ENCODE measurements around the gene KIAA1586. TPM values are rescaled to one million over a fixed set of nuclear protein-coding genes. Genes with fewer than 3 reads are reported as not detected.
A peak's percentile ranks its signal among the peaks of the same experiment; 100 is the strongest.
"Not testable (repeated sequence)": the region's sequence is repeated elsewhere in the genome, so short reads cannot be mapped to it uniquely, and the experiment has no call there.

The KIAA1586 gene, protein sequence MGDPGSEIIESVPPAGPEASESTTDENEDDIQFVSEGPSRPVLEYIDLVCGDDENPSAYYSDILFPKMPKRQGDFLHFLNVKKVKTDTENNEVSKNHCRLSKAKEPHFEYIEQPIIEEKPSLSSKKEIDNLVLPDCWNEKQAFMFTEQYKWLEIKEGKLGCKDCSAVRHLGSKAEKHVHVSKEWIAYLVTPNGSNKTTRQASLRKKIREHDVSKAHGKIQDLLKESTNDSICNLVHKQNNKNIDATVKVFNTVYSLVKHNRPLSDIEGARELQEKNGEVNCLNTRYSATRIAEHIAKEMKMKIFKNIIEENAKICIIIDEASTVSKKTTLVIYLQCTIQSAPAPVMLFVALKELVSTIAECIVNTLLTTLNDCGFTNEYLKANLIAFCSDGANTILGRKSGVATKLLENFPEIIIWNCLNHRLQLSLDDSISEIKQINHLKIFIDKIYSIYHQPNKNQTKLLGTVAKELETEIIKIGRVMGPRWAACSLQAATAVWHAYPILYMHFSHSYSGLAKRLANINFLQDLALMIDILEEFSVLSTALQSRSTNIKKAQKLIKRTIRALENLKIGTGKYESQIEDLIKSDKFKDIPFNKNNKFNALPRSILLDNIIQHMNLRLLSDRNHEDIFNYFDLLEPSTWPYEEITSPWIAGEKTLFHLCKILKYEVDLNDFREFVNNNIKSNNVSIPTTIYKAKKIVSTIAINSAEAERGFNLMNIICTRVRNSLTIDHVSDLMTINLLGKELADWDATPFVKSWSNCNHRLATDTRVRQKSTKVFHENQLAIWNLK
- total RNA-seq: 21.5 TPM

DNA sequence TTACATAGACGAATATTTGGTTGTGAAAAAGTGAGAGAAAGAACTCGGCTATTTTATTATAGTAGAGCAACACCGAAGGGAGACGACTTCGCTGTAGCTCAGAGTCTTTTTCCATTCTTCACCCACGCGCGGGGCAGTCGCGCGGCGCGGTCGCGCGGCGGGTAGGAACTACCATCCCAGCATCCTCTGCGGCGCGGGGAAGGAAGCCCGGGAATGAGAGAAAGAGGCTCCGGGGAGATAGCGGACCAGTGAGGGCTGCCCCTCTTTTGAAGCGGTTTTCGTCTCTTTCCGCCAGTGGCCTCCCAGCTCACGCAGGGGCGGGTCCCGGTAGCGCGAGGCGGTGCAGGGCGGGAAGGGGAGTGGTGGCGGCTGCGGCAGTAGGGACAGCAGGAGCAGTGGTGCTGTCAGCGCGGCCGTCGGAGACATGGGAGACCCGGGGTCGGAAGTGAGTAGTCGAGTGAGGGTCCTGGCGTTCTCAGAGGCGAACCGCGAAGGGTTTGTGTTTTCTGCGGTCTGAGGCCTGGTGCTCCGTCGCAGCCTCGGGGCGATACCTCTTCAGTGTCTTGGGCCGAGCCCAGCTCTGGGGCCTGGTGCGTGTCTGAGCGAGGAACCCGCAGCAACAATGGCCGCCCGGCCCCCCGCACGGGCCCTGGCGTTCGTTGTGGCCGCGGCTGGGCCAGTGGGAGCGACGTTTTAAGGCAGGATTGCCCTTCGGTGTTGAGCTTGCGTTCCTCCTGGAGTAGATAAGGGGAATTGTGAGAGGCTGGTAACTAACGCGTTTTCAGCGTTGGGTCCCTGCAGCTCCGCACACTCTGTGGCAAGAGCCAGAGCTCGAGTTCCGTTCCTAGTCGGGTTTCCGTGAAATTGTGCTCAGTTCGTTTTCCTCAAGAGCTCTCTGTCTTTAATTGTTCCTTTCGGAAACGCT lies at the start of gene KIAA1586:
KIAA1586 (plus strand) TSS at position 362 of the 925 bp plus-strand sequence; CDS start at position 425, 63 bp downstream.
- intact Hi-C loops (cut with DNase I): not testable (repeated sequence)
- DNase-seq (ENCODE audit: low spot score) (peak; percentile 93), ATAC-seq (peak; percentile 100)

- intact Hi-C loops (cut with DNase I): no loop called here
- no peak for DNase-seq (ENCODE audit: low spot score)
- ATAC-seq: no peak
These were observed 47.4 kb upstream of the KIAA1586 start for GRCh38 chr6:56999049-56999448.

DNA sequence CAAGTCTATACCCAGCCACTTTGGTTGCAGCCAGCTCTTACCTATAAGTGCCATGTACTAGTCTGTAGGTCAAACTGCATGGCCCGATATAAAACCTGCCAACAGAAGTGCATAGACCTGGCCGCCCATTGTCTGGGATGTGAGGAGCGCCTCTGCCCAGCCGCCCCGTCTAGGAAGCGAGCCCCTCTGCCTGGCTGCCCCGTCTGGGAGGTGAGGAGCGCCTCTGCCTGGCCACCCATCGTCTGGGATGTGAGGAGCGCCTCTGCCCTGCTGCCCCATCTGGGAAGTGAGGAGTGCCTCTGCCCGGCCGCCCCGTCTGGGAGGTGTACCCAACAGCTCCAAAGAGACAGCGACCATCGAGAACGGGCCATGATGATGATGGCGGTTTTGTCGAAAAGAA lies 46.7 kb upstream of the KIAA1586 start:
- ATAC-seq; intact Hi-C loops (cut with DNase I); DNase-seq (ENCODE audit: low spot score): not testable (repeated sequence)

- intact Hi-C loops (cut with DNase I): no loop called here
- no peak for ATAC-seq
- no peak for DNase-seq (ENCODE audit: low spot score)
These were observed 44.3 kb upstream of the KIAA1586 start for GRCh38 chr6:57002197-57002596.

GRCh38 chr6:57004292-57004691 lies 42.2 kb upstream of the KIAA1586 start:
- intact Hi-C loops (cut with DNase I): no loop called here
- ATAC-seq (no peak), DNase-seq (ENCODE audit: low spot score) (no peak)

GRCh38 chr6:57006101-57006500 lies 40.4 kb upstream of the KIAA1586 start:
- intact Hi-C loops (cut with DNase I): no loop called here
- DNase-seq (ENCODE audit: low spot score): no peak
- ATAC-seq: no peak

DNA sequence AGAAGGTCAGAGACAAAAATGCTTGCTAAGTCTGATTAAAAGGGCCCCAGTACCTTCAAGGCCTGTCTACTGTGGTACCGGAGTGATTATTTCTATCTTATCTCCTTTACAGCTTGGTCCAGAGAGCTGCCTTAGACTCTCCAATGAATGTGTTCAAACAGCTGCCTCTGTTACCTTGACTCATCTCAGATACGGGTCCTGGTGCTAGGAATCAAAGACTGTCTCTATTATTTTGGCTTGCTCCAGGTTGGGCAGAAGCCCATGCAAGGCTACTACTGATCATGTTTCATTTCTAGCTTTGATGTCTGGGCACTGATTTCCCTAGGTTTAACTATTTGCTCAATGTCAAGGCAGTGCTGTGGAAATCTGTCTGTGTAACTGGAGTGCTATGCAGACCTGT lies 38.4 kb upstream of the KIAA1586 start:
- intact Hi-C loops (cut with DNase I); ATAC-seq; DNase-seq (ENCODE audit: low spot score): not testable (repeated sequence)

GRCh38 chr6:57013521-57013926 lies 33.0 kb upstream of the KIAA1586 start:
- DNase-seq (ENCODE audit: low spot score) (no peak), ATAC-seq (no peak)
- intact Hi-C loops (cut with DNase I): no loop called here

DNA sequence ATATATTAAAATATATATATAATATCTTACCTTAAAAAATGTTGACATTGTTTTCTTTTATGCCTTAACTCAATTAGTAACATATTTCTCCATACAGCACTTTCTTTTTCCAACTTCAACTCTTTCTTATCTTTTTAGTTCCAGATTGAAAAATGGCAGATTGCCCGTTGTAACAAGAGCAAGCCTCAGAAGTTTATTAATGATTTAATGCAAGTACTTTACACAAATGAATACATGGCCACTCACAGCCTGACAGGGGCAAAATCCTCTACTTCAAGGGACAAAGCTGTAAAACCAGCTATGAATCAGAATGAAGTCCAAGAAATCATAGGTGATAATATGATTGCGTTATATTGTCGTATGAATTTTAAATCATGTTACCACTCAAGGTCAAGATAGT lies 29.4 kb upstream of the KIAA1586 start:
- intact Hi-C loops (cut with DNase I): no loop called here
- ATAC-seq (no peak), DNase-seq (ENCODE audit: low spot score) (no peak)

- ATAC-seq (no peak), DNase-seq (ENCODE audit: low spot score) (no peak)
- intact Hi-C loops (cut with DNase I): no loop called here
These were observed 28.7 kb upstream of the KIAA1586 start for GRCh38 chr6:57017841-57018240.

GRCh38 chr6:57019434-57019833 lies 27.1 kb upstream of the KIAA1586 start:
- DNase-seq (ENCODE audit: low spot score): no peak
- intact Hi-C loops (cut with DNase I): no loop called here
- no peak for ATAC-seq

GRCh38 chr6:57021086-57021720 lies 25.3 kb upstream of the KIAA1586 start:
- intact Hi-C loops (cut with DNase I): no loop called here
- peak; percentile 36 for ATAC-seq
- DNase-seq (ENCODE audit: low spot score): no peak

DNA sequence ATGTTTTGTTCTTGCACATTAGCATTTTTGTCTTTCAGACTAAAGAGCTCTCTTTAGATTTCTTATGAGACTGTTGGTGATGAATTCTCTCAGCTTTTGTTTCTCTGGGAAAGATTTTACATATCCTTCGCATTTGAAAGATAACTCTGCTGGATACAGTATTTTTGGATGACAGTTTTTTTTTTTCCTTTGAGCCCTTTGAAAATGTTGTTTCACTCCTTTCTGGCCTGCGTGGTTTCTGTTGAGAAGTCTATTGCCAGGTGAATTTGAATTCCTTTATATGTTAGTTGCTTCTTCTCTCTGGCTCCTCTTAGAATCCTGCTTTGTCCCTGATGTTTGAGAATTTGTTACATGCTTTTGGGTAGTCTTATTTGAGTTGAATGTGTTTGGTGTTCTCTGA lies 22.2 kb upstream of the KIAA1586 start:
- no peak for ATAC-seq
- intact Hi-C loops (cut with DNase I): no loop called here
- DNase-seq (ENCODE audit: low spot score): no peak

DNA sequence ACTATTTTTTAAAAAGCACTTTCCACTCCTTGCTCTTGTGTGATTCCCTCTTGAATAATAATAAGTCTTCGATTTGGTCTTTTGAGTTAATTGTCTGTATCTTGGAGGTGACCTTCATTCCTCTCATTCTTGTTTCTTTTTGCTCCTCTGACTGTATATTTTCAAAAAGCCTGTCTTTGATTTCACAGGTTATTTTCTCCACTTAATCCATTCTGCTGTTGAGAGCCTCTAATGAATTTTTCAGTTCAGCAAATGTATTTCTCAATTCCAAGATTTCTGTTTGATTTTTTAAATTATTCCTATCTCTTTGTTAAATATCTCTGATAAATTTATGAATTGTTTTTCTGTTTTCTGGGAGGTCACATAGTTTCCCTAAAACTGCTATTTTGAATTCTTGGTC lies 21.7 kb upstream of the KIAA1586 start:
- intact Hi-C loops (cut with DNase I): no loop called here
- DNase-seq (ENCODE audit: low spot score) (no peak), ATAC-seq (no peak)

DNA sequence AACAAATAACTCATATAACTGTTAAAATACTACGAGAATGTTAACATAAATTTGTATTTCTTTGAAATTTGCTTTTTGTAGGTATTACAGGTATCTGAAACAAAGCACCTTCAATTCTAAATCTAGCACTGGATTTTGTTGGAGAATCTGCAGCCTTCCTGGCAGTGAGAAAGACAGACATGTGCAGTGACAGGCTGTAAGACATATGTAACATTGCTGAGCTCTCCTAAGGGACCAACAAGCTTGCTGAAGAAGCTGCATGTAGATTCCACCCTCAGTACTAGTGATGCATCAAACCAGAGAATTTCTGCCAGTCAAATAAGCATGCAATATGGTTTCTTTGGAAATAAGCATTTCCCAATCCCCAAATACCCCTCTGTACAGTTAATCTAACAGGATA lies 20.5 kb upstream of the KIAA1586 start:
- ATAC-seq: no peak
- DNase-seq (ENCODE audit: low spot score): no peak
- intact Hi-C loops (cut with DNase I): no loop called here

- intact Hi-C loops (cut with DNase I): no loop called here
- DNase-seq (ENCODE audit: low spot score) (no peak), ATAC-seq (no peak)
These were observed 19.2 kb upstream of the KIAA1586 start for GRCh38 chr6:57027301-57027700.

- DNase-seq (ENCODE audit: low spot score): no peak
- ATAC-seq: no peak
- intact Hi-C loops (cut with DNase I): no loop called here
These were observed 17.3 kb upstream of the KIAA1586 start for GRCh38 chr6:57029213-57029612.

GRCh38 chr6:57033228-57033627 lies 13.3 kb upstream of the KIAA1586 start:
- ATAC-seq (no peak), DNase-seq (ENCODE audit: low spot score) (no peak)
- intact Hi-C loops (cut with DNase I): no loop called here

- intact Hi-C loops (cut with DNase I): no loop called here
- DNase-seq (ENCODE audit: low spot score): no peak
- no peak for ATAC-seq
These were observed 10.9 kb upstream of the KIAA1586 start for GRCh38 chr6:57035549-57035948.

All from sciatic nerve (tissue), 2 donors.